ENCODE data around the gene DKK3. TPM values are rescaled to one million over a fixed set of nuclear protein-coding genes. Genes with fewer than 3 reads are reported as not detected.
A peak's percentile ranks its signal among the peaks of the same experiment; 100 is the strongest.

DKK3 gene
- polyA plus RNA-seq, 1 of the 3 experiments (the other 2 are of a cell fraction), result 1,174 TPM

DNA sequence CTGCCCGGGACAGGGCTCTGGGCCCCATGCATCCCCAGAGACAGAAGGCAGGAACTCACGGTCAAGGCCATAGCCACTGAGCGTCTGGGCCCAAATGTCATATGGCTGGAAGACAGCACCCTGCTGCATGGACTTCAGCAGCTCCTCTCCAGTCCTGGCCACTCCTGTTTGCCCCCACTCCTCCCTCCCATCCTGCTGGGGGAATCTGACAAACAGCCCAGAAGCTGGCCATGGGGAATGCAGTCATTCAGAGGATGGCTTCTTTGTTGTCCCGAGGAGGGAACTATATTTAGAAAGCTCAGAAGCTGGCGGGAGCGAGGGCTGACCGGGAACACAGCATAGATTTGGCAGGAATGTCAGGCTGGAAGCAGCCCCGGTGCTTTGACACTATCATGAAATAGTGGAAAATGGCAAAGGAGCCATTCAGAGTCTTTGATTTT lies 35.0 kb downstream of the DKK3 start:
- 32% methylated on average over 7 of the region's 8 CpGs for WGBS (ENCODE audit: low lambda C conversion rate)
- peak; percentile 58 for TF ChIP-seq TCF12 (IDR thresholded peaks at IDR 0.05)
- TF ChIP-seq PBX3 (IDR thresholded peaks at IDR 0.05), result peak; percentile 51
- no peak for TF ChIP-seq RXRA (IDR thresholded peaks at IDR 0.05; ENCODE audit: borderline replicate concordance, low read depth)
- TF ChIP-seq NFIC (IDR thresholded peaks at IDR 0.05; ENCODE audit: borderline replicate concordance), result peak; percentile 51; the same call in 1 of the 2 replicates
- TF ChIP-seq MEF2A (IDR thresholded peaks at IDR 0.05; ENCODE audit: borderline replicate concordance, low read depth), result peak; percentile 89; the same call in 1 of the 2 replicates
- TF ChIP-seq MAX (IDR thresholded peaks at IDR 0.05; ENCODE audit: low read depth), result 0 out of 2 replicates have a peak, but pooled peaks have one; percentile 45
- Histone ChIP-seq H3K4me3 (ENCODE audit: low read depth in 2 of 2, low read length in 1 of 2) (no peak overlapping the region), H3K27me3 (ENCODE audit: insufficient read depth) (no peaks in the 10 kb centered on the region), H3K9ac (peak overlapping the region; percentile 33; the same call in 1 of the 2 replicates), H3K79me2 (ENCODE audit: insufficient read depth) (peaks cover 62% of the 10 kb centered on the region), H3K9me2 (no peaks in the 10 kb centered on the region), H3F3A (replicated peaks; ENCODE audit: insufficient read depth) (peaks cover 48% of the 10 kb centered on the region), H3K4me2 (peak overlapping the region; percentile 51; the same call in 1 of the 2 replicates), H3K36me3 (replicated peaks in 1 of 2; ENCODE audit: control insufficient read depth in 1 of 2, insufficient read depth in 2 of 2, low read length in 1 of 2) (peaks cover 16 to 28% of the 10 kb centered on the region in 2 experiments), H2AFZ (ENCODE audit: low read depth) (no peak overlapping the region), H3K9me3 (no peaks in the 10 kb centered on the region), H4K20me1 (ENCODE audit: insufficient read depth) (no peaks in the 10 kb centered on the region), H3K27ac (ENCODE audit: low read depth in 2 of 2, low read length in 1 of 2) (peak overlapping the region; percentile 99 to 100), H3K4me1 (ENCODE audit: control insufficient read depth in 1 of 2, insufficient read depth in 2 of 2, low read depth in 1 of 2, low read length in 1 of 2) (peaks cover 75 to 87% of the 10 kb centered on the region in 2 experiments)
- POLR2A ChIA-PET, result interaction anchor here (0.7 kb wide), 1 partner anchor 32 kb away, joined by 3 read pairs; no protein-coding TSS in a partner anchor
- DNase-seq, result no peak
- CTCF ChIA-PET, result interaction anchor here (3.7 kb wide), 1 partner anchor 71 kb away, joined by 14 read pairs; no protein-coding TSS in a partner anchor

DNA sequence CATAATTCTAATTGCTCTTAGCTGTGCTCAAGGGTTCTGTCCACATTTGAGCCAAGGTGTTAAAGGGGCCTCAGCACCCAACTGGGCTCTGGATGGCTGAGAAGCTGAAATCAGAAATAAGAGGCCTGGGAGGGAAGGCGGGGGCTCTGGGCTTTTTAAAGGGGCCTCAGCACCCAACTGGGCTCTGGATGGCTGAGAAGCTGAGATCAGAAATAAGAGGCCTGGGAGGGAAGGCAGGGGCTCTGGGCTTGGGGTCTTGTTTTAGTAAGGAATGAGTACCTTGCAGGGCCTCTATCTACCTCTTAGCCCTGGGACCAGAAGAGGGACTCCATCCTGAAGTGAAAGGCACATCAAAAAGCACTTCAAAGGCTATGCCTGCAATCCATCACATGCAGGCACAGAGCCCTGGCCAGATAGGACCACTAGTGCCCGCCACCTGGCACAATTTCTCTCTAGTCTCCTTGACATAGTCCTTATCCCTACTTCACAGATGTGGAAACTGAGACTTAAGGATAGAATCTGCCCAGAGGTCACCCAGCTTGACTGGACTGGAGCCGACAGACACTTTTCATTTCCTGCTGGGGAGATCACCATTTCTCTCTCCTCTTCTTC lies 35.6 kb downstream of the DKK3 start:
- ChIA-PET CTCF (interaction anchor here (1.0 to 3.7 kb wide), 5 partner anchors 13 to 309 kb away, joined by 3 to 14 read pairs (median 4); no protein-coding TSS in a partner anchor), POLR2A (interaction anchor here (1.2 kb wide), 1 partner anchor 18 kb away, joined by 3 read pairs; no protein-coding TSS in a partner anchor)
- TF ChIP-seq SMC3 (IDR thresholded peaks at IDR 0.05; ENCODE audit: low read depth, low read length) (no peak), IRF3 (IDR thresholded peaks at IDR 0.05; ENCODE audit: low read depth, low read length) (no peak), GATA2 (CRISPR knock-in tag; IDR thresholded peaks at IDR 0.05) (no peak), ELF1 (IDR thresholded peaks at IDR 0.05) (no peak), YY1 (IDR thresholded peaks at IDR 0.05; ENCODE audit: low read depth) (no peak), MEF2A (IDR thresholded peaks at IDR 0.05; ENCODE audit: borderline replicate concordance, low read depth) (no peak)
- DNase-seq, result no peak
- Histone ChIP-seq H4K20me1 (ENCODE audit: insufficient read depth) (no peaks in the 10 kb centered on the region), H3K4me1 (ENCODE audit: control insufficient read depth in 1 of 2, insufficient read depth in 2 of 2, low read depth in 1 of 2, low read length in 1 of 2) (peaks cover 75 to 88% of the 10 kb centered on the region in 2 experiments), H3K79me2 (ENCODE audit: insufficient read depth) (peaks cover 60% of the 10 kb centered on the region), H2AFZ (ENCODE audit: low read depth) (no peak overlapping the region), H3K9me2 (no peaks in the 10 kb centered on the region), H3K27ac (ENCODE audit: low read depth in 2 of 2, low read length in 1 of 2) (peak overlapping the region; percentile 99 to 100), H3K9ac (peak overlapping the region; percentile 33; the same call in 1 of the 2 replicates), H3K4me3 (ENCODE audit: low read depth in 2 of 2, low read length in 1 of 2) (no peak overlapping the region), H3F3A (replicated peaks; ENCODE audit: insufficient read depth) (peaks cover 43% of the 10 kb centered on the region), H3K36me3 (replicated peaks in 1 of 2; ENCODE audit: control insufficient read depth in 1 of 2, insufficient read depth in 2 of 2, low read length in 1 of 2) (peaks cover 16 to 29% of the 10 kb centered on the region in 2 experiments), H3K27me3 (ENCODE audit: insufficient read depth) (no peaks in the 10 kb centered on the region), H3K9me3 (no peaks in the 10 kb centered on the region), H3K4me2 (peak overlapping the region; percentile 51; the same call in 1 of the 2 replicates)
- 73% methylated on average over 3 of the region's 3 CpGs for WGBS (ENCODE audit: low lambda C conversion rate)
